ENCODE measurements around the gene PSD4.

PSD4 gene

DNA sequence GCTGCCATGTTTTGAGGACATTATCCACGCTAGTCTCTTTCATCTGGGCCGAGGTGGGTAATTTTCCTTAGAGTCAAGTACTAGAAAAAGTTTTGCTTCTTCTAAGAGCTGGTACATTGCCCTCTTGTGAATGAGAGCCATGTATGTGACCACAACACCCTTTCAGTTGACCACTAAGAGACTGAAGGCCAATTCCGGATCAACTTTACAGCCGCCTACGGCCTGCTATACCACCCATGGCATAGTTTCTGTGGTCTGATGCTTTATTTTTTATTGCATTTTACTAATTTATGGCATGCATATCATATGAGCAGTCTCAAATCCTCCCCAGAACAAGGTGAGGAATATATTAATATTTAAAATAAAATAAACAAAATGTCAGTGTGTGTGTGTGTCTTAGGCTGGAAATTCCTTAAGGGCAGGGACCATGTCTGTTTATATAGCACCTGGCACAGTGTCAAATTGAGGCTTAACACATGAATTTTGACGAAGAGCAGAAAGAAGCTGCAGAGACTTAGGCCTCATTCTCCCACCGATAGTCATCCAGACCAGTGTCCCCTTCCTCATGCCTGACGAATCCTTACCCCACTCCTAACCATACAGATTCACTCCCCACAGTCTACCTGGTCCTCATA, 35.4 kb downstream of the PSD4 start:
- no peak for DNase-seq

DNA sequence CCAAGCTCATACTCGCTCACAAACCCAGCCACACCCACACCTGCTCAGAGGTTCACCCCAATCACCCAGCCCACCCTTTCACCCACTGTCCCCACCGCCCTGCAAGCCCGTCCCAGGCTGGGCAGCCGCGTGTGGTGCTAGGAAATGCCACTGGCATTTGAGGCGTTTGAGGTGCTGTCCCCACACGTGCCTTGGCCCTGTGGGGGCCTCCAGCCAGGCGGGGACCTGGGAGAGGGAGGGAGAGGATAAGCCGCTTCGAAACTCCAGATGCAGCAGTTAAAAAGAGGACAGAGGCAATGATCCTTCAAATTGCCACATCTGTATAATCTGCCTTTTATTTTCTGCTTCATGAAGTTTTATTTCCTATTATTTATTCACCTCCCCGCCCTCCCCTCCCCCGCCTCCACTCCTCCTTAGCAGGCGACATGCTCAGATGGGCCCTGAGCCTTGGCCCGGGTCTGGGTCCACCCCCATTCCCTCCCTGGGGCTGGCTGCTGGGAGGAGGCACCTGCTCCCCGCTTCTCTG, 35.9 kb downstream of the PSD4 start:
- DNase-seq: no peak

DNA sequence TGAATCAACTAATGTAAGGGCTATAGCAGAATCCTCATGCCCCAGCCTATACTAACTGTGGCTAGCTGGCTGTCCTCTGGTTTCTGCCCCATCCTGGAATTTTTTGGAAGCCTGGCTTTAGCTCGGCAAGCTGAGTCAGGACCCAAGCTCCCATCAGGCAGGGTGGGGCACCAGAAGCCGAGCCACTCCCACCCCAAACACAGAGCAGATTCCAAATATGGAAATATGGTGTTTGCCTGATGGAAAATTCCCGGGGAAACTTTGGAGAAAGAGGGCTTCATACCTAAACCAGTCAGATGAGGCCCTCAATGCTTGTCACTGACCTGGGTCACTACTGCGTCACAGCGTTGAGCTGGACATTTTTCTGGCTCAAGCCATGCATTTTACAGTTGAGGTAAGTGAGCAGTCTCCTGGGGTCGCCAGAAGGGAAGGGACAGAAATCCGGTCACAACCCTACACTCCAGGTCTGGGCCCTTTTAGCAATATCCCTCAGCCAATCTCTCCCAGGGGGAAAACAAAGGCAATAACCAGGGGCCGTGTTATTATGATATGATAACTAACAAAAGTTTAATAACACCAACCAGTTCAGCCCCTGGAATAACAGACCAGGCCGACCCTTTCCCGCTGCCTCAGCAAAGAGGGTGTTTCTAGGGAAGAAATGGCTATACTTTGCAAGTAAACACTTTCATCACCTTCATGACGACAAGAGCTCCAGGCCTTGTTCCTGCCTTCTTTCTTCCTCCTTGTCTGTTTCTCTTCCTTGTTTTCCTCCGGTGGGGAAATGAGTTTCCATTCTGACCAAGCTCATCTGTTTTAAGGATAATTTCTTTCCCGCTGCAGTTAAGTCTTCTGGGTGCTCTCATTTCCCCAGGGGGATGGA, 37.7 kb downstream of the PSD4 start:
- no peak for DNase-seq

DNA sequence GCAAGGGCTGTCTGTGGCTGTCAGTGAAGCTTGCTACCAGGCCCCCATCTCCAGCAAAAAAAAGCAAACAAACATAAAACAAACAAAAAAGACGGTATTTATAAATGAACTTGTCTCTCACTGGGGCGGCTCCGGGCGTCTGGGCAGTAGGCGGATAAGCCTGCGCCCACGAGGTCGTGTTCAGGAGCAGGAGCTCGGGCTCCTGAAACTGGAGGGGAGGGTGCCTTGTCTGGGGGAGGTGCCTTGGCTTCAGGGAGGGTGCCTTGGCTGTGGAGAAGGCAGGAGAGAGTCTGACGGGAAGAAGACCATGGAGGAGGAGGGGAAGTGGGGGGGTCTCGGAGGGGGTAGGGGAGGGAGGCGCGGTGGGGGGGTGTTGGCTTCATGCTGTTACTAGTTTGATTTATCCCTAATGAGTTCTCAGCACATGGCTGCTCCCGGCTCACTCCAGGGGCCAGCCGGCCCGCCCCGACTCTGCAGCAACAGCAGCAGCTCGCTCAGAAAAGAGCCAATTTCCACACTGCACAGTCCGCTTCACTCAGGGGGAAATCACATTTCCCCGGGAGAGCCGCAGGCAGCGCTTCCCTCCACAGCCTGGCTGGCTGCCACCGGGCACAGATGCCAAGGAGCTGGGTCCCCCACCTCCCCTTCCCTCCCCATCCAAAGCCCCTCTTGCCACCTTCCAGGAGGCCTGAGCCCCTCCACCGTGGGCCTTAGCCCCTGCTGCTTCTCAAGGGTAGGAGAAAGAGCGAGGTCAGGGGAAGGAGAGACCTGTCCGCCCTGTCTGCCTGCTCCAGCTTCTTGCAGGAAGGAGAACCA, 38.7 kb downstream of the PSD4 start:
- DNase-seq: no peak

DNA sequence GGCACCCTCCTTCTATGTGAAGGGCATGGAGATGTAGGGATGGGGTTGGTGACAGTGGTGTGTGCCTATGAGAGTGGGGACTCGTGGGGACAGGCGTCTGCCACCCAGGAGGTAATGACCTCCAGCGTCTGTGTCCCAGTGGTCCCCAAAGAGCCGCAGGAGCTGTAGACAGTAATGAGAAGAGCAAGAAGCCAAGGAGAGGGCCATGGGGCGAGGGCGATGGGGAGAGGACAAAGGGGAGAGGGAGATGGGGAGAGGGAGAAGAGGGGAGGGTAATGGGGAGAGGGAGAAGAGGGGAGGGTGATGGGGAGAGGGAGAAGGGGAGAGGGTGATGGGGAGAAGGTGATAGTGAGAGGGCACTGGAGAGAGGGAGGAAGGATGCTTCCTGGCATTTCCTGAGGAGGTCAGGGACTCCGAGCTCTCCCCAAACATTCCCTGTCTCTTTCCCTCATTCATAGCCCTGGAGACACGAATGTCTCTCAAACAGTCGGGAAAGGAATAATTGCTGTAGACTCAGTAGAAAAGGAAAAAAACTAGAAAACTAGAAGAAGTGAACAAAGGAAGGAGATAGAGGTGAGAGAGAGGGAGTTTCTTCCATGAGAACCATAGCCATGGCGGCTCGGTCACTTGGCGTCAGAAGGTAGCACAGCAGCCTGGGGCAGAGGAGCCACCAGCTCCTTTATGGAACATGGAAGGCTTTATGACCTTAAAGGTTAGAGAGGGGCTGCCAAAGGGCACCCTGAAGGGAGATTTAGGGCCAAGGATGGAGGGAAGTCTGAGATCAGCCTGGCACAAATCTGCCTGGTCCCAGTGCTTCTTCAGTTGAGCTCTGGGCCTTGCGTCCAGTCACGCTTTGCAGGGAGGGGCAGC, 39.5 kb downstream of the PSD4 start:
- no peak for DNase-seq

DNA sequence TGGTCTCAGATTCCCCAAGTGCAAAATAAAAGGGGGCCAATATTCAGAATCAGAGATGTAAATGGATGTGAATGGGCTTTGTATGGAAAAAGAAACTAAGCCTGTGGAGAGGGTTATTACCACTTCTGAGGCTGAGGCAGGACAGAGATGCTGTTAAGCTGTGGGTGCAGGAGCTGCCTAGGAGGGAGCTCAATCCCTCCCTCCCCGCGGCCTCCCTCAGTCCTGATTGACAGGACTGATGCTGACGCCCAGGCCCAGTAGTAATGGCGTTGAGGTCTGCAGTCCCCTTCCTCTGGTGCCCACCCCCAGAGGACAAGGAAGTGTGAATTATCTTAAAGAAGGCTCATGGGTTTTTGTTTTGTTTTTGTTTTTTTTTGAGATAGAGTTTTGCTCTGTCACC, 40.4 kb downstream of the PSD4 start:
- no peak for DNase-seq

DNA sequence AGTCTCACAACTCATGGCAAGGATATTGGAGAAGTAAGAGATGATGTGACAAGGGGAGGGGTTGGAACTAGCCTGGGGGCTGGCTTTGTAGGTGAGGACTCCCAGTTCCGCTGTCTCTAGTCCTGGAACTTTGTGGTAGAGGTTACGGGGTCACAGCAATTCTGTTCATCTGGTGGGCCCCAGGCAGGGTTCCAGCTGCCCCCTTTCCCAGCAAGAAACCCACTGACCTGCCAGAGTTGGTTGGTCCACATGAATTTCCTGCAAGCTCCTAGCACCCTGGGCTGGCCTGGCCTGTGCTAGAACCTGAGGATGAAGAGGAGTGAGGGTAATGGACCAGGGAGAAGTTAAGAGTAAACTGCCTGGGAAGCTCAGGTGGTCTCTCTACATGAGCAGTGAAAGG, 41.3 kb downstream of the PSD4 start:
- no peak for DNase-seq

DNA sequence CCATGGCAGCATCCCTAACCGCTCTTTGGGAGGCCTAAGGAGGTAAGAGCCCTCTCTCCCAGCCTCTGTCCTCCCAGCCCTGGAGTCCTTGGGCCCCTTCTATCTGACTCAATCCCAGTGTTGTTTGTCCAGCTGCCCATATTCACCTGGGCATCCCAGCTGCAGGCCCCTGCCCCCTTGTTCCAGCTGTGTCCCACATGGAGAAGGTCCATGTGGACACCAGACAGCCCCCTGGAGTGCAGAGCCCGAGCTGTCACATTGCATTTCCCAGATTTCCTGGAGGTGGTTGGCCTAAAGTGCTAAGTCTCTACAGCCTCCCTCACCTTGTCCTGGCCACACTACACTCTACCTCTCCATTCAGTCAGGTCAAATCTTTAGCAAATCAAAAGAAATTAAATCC, 42.5 kb downstream of the PSD4 start:
- DNase-seq: no peak

DNA sequence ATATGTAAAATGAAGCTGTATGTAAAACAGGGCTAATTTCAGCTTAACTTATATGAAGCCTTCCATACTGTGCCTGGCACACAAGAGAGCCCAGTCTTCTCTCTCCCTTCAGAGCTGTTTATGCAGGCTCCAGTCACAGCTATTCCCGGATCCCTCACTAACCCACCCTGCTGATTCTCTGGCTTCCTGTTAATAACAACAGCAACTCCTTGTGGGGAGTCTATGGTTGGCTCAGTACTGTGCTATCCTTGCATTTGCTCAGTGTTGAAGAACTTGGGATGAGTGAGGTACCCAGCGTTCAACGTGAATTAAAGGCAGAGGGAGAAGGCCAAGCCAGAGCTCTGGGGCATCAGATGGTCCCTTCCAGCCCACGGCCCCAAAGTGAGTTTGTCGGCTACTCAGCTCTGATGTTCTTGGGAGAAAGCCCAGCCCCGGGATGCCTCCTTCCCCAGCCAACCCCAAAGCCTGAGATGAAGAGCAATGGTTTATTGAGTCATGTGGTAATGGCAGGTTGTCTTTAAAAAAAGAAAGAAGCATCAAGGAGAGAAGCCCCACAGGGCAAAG, 43.2 kb downstream of the PSD4 start:
- no peak for DNase-seq

DNA sequence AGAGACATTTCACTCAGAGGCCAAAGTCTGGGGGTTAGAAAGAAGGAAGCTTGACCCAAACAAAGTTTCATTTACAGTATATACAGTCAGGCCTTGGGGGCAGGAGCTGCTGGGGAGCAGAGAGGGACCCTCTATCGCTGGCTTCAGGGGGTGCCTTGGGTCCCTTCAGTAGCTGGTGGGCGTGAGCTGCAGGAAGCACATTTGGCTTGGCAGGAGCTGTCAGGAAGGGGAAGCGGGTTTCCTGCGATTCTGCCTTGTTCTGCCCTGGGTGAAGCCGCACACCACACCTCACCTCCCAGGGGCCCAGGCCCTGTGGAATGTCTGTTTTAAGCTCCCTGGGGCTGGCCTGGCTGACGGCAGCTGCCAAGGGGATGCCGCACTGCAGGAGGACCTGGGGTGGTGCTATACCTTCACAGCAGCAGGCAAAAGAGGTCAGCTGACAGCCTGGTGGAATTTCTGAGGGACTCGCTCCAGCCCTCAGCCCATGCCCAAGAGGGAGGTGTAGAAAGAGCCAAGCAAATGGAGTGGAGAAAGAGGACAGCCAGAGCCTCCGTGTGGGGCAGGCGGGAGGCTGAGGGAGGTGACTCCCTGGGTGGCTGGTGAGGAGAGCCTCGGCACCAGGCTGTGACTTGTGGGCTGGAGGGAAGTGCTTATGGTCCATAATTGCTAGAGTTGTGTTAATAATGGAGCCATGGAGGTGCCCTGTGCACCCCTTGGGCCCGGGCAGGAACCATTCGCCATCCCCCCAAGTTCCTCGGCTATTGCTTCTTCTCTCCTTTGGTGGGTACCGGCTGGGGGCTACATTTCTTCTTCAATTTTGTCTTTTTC, 43.9 kb downstream of the PSD4 start:
- no peak for DNase-seq

DNA sequence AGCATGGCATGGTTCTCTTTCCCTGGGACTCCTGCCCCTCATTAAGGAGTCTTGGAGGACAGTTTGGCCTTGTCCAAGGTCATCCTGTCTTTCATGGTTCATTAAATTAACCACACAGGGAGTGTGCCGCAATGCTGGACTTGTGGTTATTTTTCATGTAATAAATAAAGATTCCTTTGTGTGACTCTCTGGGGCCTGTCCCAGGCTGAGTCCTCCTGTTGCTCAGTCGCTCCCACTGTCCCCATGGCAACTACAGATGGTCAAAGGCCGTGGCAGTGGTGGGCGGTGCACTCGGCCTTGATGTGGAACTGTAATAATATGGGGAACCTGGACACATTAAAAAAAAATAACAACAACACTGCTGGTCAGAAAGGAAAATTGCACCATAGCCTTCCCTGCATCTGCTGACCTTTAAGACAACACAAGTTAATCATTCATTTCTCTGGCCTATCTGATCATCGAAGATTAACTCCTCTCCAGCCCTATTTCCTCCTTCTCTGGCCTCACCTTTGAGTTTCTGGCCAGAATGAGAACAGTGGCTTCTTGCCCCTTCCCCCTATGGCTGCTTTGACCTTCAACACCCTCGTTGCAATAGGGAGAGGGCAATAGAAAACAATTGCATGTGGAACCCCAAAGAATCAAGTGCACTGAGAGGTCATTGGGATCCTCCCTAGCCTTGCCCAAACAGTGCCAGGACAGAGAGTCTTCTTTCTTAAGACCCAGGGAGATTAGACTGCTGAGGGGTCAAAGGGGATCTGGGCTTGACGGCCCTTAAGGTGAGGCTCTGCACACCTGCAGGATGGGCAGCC, 44.7 kb downstream of the PSD4 start:
- DNase-seq: no peak

DNA sequence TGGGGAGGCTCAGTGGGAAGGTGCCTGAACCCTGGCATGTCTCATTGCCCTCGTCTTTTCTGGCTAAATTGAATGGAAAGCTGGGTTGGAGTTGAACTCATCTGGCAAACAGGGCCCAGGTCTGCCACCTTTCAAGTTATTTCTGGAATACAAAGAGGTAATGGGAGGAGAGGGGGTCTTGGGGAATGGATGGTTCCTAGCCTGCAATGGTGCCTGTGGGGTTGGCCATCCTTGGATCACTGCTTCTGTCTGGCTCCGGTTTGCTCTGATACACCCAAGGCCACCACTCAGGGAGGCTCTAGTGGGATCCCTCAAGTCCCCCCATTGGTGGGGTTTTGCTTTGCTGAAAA, 45.3 kb downstream of the PSD4 start:
- no peak for DNase-seq

DNA sequence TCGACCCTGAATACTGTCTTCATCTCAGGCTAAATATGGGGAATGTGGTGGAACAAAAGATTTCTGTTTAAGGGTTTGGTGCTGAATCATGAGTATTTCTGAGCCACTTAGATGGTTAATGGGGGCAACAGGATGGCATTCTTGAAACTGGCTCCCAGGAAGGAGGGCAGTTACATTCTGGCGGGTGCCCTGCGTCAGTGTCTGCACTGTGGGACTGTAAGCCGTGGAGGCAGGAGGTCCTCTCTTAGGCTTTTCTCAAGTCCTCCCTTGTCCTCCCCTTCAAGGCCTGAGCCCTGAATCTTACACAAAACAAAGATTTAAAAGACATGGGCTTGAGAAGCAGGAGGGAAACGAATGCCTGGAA, 45.7 kb downstream of the PSD4 start:
- DNase-seq: no peak

DNA sequence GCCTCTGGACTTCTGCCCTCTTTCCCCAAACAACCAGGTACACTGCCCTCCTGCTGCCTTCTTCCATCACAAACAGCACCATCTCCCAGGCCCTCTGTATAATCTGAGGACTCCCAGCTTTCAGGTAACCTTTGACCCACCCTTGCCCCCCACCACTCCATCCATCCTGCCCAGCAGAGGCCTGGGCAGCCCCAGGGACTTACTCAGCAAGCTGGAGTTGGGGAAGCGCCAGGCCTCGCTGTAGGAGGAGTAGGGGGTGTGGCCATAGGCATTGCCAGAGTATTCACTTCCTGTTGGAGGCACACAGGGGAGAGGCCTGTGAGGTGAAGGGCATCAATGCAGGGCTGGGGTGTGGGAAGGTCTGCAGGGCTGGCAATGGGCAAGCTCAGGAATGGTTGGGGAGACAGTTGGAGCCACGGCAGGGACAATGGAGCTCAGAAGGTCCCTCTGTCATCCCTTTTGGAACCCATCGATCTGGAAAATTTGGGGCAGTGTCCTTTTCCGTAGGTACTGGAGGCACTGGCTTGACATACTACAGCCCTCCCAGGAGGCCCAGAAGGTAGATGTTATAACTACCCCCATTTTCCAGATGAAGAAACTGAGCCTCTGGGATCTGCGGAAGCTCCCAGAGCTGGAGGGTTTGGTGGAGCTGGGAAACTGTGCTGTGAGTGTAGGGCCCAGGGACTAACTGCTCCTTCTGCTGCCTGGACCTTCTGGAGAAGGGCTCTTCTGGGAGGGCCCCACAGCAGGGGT, 46.3 kb downstream of the PSD4 start:
- DNase-seq: no peak

DNA sequence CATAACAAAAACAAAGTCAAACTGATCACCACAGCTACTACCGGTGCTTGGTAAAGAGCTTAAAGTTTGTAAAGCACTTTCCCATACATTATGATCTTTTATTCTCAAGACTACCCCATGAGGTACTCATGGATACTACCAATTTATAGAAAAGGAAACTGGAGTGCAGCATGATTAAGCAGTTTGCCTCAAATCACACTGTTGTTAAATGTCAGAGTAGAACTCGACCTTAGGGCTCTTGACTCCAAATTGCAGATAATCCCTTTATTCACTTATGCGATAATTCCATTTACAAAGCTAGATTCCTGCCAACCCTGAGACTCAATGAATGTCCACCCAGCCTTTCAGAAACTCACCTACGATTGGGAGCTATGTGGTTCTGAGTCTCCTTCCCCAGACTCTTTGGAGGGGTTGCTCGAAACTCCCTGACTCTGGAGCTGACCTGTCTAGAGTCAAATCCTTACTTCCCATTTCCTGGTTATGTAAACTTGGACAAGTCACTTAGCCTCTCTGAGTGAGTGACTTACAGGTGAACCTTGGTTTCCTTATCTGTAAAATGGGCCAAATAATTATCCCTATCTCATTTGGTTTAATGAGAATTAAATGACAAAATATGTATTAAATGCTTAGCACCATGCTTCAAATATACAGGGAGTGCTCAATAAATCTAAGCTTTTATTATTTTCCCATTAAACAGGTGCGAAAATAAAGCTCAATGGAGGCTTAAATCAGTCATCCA, 47.4 kb downstream of the PSD4 start:
- no peak for DNase-seq

DNA sequence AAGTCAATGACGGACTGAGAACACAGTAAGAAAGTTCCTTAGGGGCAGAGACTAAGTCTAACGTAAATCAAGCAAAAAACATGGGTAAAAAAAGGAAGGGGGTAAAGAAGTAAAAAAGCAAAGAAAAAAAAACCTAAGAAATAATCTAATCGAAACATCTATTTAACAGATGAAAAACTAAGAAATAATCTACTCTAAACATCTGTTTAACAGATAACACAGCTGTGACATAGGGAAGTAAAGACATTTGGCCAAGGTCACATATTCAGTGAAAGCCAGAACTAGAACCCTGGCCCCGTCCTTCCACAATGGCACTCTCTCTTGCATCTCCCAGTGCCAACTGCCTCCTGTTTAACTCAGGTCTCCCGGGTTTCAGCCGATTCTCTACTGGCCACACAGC, 48.1 kb downstream of the PSD4 start:
- no peak for DNase-seq

DNA sequence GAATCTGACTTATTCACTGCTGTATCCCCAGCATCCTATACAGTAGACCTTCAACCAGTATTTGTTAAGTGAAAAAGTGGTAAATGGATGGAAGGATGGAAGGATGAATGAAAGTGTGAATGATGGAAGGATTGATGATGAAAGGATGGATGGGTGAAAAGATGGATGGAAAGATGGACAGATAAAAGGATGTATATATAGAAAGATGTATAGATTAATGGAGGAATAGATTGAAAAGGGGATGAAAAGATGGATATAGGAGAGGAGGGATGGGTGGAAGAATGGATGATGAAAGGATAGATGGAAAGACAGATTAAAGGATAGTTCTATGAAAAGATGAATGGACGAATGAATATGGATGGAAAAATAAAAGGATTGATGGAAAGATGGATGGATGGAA, 50.0 kb downstream of the PSD4 start:
- DNase-seq: no peak

DNA sequence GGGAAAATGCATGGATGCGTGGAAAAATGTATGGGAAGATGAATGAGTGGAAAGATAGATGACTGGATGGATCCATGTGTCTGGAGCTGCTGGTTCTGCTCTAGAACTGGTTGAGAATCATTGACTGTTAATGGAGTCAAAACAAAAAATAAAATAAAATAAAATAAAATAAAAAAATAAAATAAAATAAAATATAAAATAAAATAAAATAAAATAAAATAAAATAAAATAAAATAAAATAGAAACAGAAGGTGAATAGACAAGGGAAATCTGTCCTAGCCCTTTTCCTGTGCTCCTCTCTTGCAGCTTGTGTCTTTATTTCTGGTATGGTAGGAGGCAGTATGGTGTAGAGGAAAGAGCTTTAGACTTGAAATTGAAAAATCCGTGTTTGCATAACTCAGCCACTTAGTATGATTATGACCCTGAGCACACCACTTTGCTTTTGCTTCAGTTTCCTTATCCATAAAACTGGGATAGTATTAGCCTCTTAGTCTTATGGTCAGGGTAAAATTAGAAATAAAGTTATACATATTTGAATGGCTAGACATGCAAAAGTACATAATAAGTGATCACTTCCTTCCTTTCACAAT, 51.0 kb downstream of the PSD4 start:
- DNase-seq: no peak
